H9 (cell line): Measurements from ENCODE around the gene FMN1. TPM values are rescaled to one million over a fixed set of nuclear protein-coding genes. Genes with fewer than 3 reads are reported as not detected.

Source experiments
- DNase-seq: peaks from one replicate; pipeline ENCODE4 v3.0.0-alpha.2; 2017
- H2AFZ ChIP-seq: one replicate; pipeline ENCODE4 v1.6.1; 2013; ENCODE audit warnings: mild to moderate bottlenecking, low read length, control low read depth, moderate library complexity
- H2AK5ac ChIP-seq: 2 replicates; pipeline ENCODE4 v1.6.1; 2013; ENCODE audit warnings: low read length, control low read depth, mixed read lengths; ENCODE audit not compliant: insufficient read length
- H2BK120ac ChIP-seq: one replicate; pipeline ENCODE4 v1.6.1; 2013; ENCODE audit warnings: low read depth, mild to moderate bottlenecking, low read length, control low read depth, inconsistent platforms; ENCODE audit not compliant: poor library complexity, severe bottlenecking
- H2BK12ac ChIP-seq: 2 replicates; pipeline ENCODE4 v1.6.1; 2013; ENCODE audit warnings: low read length, control low read depth, mixed read lengths, low read depth; ENCODE audit not compliant: insufficient read length
- H2BK15ac ChIP-seq: 2 replicates; pipeline ENCODE4 v1.6.1; 2013; ENCODE audit warnings: low read depth, low read length, control low read depth
- H2BK20ac ChIP-seq: one replicate; pipeline ENCODE4 v1.6.1; 2013; ENCODE audit warnings: low read depth, mild to moderate bottlenecking, low read length, control low read depth, inconsistent platforms; ENCODE audit not compliant: poor library complexity, severe bottlenecking
- H2BK5ac ChIP-seq: 2 replicates; pipeline ENCODE4 v1.6.1; 2013; ENCODE audit warnings: low read length, control low read depth, mixed read lengths; ENCODE audit not compliant: insufficient read length
- H3K14ac ChIP-seq: 2 replicates; pipeline ENCODE4 v1.6.1; 2013; ENCODE audit warnings: low read length, control low read depth; ENCODE audit not compliant: insufficient read depth
- H3K18ac ChIP-seq: 2 replicates; pipeline ENCODE4 v1.6.1; 2013; ENCODE audit warnings: low read depth, mild to moderate bottlenecking, mixed read lengths, low read length, control low read depth; ENCODE audit not compliant: insufficient read length
- H3K23ac ChIP-seq: 2 replicates; pipeline ENCODE4 v1.6.1; 2013; ENCODE audit warnings: low read length, control low read depth, mixed read lengths, low read depth; ENCODE audit not compliant: insufficient read length
- H3K23me2 ChIP-seq: 2 replicates; pipeline ENCODE4 v1.6.1; 2013; ENCODE audit warnings: low read depth, mild to moderate bottlenecking, mixed read lengths, low read length, control low read depth; ENCODE audit not compliant: insufficient read length, poor library complexity, severe bottlenecking
- H3K27ac ChIP-seq: 2 replicates; pipeline ENCODE4 v1.5.1; 2013; ENCODE audit warnings: low read length, control low read depth, mixed read lengths, low read depth; ENCODE audit not compliant: insufficient read length
- H3K27me3 ChIP-seq: 2 replicates; pipeline ENCODE4 v1.6.1; 2013; ENCODE audit warnings: low read length, control low read depth, inconsistent platforms; ENCODE audit not compliant: insufficient read depth
- H3K4ac ChIP-seq: 2 replicates; pipeline ENCODE4 v1.6.1; 2013; ENCODE audit warnings: low read depth, mild to moderate bottlenecking, control low read depth, inconsistent platforms, low read length, moderate library complexity
- H3K4me1 ChIP-seq: 2 replicates; pipeline ENCODE4 v1.6.1; 2013; ENCODE audit warnings: low read length, control low read depth, inconsistent platforms; ENCODE audit not compliant: insufficient read depth
- H3K4me2 ChIP-seq: 2 replicates; pipeline ENCODE4 v1.6.1; 2013; ENCODE audit warnings: low read length, control low read depth, mixed read lengths; ENCODE audit not compliant: insufficient read length, insufficient read depth
- H3K56ac ChIP-seq: 2 replicates; pipeline ENCODE4 v1.6.1; 2013; ENCODE audit warnings: low read depth, mild to moderate bottlenecking, mixed read lengths, low read length, control low read depth; ENCODE audit not compliant: insufficient read length
- H3K79me1 ChIP-seq: 2 replicates; pipeline ENCODE4 v1.6.1; 2013; ENCODE audit warnings: low read depth, mild to moderate bottlenecking, moderate library complexity, low read length, control low read depth, inconsistent platforms; ENCODE audit not compliant: insufficient read depth, poor library complexity, severe bottlenecking
- H3K79me2 ChIP-seq: 2 replicates; pipeline ENCODE4 v1.6.1; 2013; ENCODE audit warnings: low read length, control low read depth, inconsistent platforms; ENCODE audit not compliant: insufficient read depth
- H3K9ac ChIP-seq: 2 replicates; pipeline ENCODE4 v1.6.1; 2013; ENCODE audit warnings: low read length, control low read depth, mixed read lengths; ENCODE audit not compliant: insufficient read length; ENCODE audit errors: extremely low read depth
- H3K9me3 ChIP-seq: one replicate; pipeline ENCODE4 v1.6.1; 2013; ENCODE audit warnings: low read depth, low read length, inconsistent platforms; ENCODE audit not compliant: control insufficient read depth
- H3T11ph ChIP-seq: one replicate; pipeline ENCODE4 v1.6.1; 2013; ENCODE audit warnings: mild to moderate bottlenecking, low read length, control low read depth, inconsistent platforms
- H4K20me1 ChIP-seq: one replicate; pipeline ENCODE4 v1.6.1; 2013; ENCODE audit not compliant: control insufficient read depth, insufficient read length, insufficient read depth
- H4K5ac ChIP-seq: 2 replicates; pipeline ENCODE4 v1.6.1; 2013; ENCODE audit warnings: low read depth, mild to moderate bottlenecking, mixed read lengths, low read length, control low read depth; ENCODE audit not compliant: insufficient read length
- H4K8ac ChIP-seq: replicated peaks from 2 replicates; pipeline ENCODE4 v1.6.1; 2013; ENCODE audit warnings: low read length, control low read depth, mixed read lengths, low read depth; ENCODE audit not compliant: insufficient read length
- H4K91ac ChIP-seq: 2 replicates; pipeline ENCODE4 v1.6.1; 2013; ENCODE audit warnings: low read depth, mild to moderate bottlenecking, moderate library complexity, mixed read lengths, low read length, control low read depth; ENCODE audit not compliant: insufficient read length
- H3K27ac Mint-ChIP-seq, 3 experiments: 2 replicates in 2 of 3; 3 replicates in 1 of 3; pipeline ENCODE4 v1.8.0; 2020 to 2021; ENCODE audit warnings: mixed read lengths in 3 of 3, mild to moderate bottlenecking in 1 of 3, moderate library complexity in 1 of 3
- H3K27me3 Mint-ChIP-seq: 2 replicates; pipeline ENCODE4 v1.8.0; 2021; ENCODE audit warnings: low read depth, mild to moderate bottlenecking, moderate library complexity, mixed read lengths
- H3K36me3 Mint-ChIP-seq, 3 experiments: 2 replicates in 2 of 3; 3 replicates in 1 of 3; pipeline ENCODE4 v1.8.0; 2020 to 2021; ENCODE audit warnings: low read depth in 3 of 3, mixed read lengths in 3 of 3; ENCODE audit not compliant: insufficient read depth in 1 of 3
- H3K4me1 Mint-ChIP-seq, 2 experiments: 2 replicates each; pipeline ENCODE4 v1.8.0; 2020; ENCODE audit warnings: mixed read lengths in 2 of 2
- H3K4me3 Mint-ChIP-seq, 2 experiments: 2 replicates in 1 of 2; 3 replicates in 1 of 2; pipeline ENCODE4 v1.8.0; 2020 to 2021; ENCODE audit warnings: mild to moderate bottlenecking in 2 of 2, mixed read lengths in 2 of 2, moderate library complexity in 1 of 2
- H3K9me3 Mint-ChIP-seq, 2 experiments: 2 replicates in 1 of 2; 3 replicates in 1 of 2; pipeline ENCODE4 v1.8.0; 2020; ENCODE audit warnings: mild to moderate bottlenecking in 2 of 2, mixed read lengths in 2 of 2, moderate library complexity in 1 of 2
- CTCF ChIP-seq: fragments of 200-600 bp; sonication (generic); conservative IDR thresholded peaks from 3 replicates; pipeline ENCODE4 v1.8.0; 2021; ENCODE audit warnings: antibody characterized with exemption, mild to moderate bottlenecking
- WGBS: extraction: QIAGEN DNeasy Blood & Tissue Kit; methylation state at CpG from one replicate; pipeline ENCODE4 v1.1.7; 2013; ENCODE audit warnings: missing lambda C conversion rate, low lambda C conversion rate, mixed read lengths; ENCODE audit not compliant: insufficient read length; ENCODE audit errors: extremely low coverage; 5-methylcytosine and 5-hydroxymethylcytosine counted together
- total RNA-seq: library from RNA; stranded (reverse); gene quantifications from 2 replicates; pipeline ENCODE4 v1.2.1, GENCODE V29; 2021

Gene FMN1
- total RNA-seq, 1 experiment from 2014 or later: 1.9 TPM

- H3K27ac ChIP-seq: no peak overlapping the region
- H3K27me3 ChIP-seq: no peaks in the 10 kb centered on the region
- WGBS: no CpG with 5 or more reads among the region's 3 CpGs
- no peak overlapping the region for H2BK5ac ChIP-seq
- H3K4ac ChIP-seq: no peak overlapping the region
- H3K4me1 ChIP-seq: no peaks in the 10 kb centered on the region; the same call in 1 of the 2 replicates
- Mint-ChIP-seq H3K27ac (no peak overlapping the region), H3K27me3 (peaks cover 19% of the 10 kb centered on the region), H3K4me3 (no peak overlapping the region), H3K36me3 (no peaks in the 10 kb centered on the region), H3K4me1 (peaks cover 24 to 31% of the 10 kb centered on the region in 2 experiments), H3K9me3 (no peaks in the 10 kb centered on the region)
- no peak overlapping the region for H3K23ac ChIP-seq
- no peak overlapping the region for H2AFZ ChIP-seq
- H2AK5ac ChIP-seq: no peak overlapping the region
- H3K9ac ChIP-seq: no peak overlapping the region
- no peak overlapping the region for H2BK12ac ChIP-seq
- no peak for DNase-seq
- peaks cover 4% of the 10 kb centered on the region for H3K23me2 ChIP-seq
- no peak overlapping the region for H2BK15ac ChIP-seq
- no peak overlapping the region for H3K56ac ChIP-seq
- H3K9me3 ChIP-seq: no peaks in the 10 kb centered on the region
- H4K91ac ChIP-seq: no peak overlapping the region
- no peak overlapping the region for H4K5ac ChIP-seq
- no peaks in the 10 kb centered on the region for H3K79me1 ChIP-seq
- H3K79me2 ChIP-seq: no peaks in the 10 kb centered on the region
- H3K14ac ChIP-seq: no peak overlapping the region
- no peak overlapping the region for H2BK20ac ChIP-seq
- TF ChIP-seq CTCF: no peak
- no peaks in the 10 kb centered on the region for H4K20me1 ChIP-seq
- no peak overlapping the region for H2BK120ac ChIP-seq
- H3T11ph ChIP-seq: no peak overlapping the region
- no peak overlapping the region for H4K8ac ChIP-seq
- no peak overlapping the region for H3K18ac ChIP-seq
- H3K4me2 ChIP-seq: no peak overlapping the region
Measured at GRCh38 chr15:33191591-33191990, 2.9 kb downstream of the FMN1 start.
